Sigmoid colon (tissue), 7 donors: Measurements from ENCODE around the gene GAREM2. TPM values are rescaled to one million over a fixed set of nuclear protein-coding genes. Genes with fewer than 3 reads are reported as not detected.

Experiments
- DNase-seq: peaks from one replicate; pipeline ENCODE4 v3.0.0-alpha.2; 2019
- H3K27ac ChIP-seq, 4 donors: fragments of 200-600 bp; sonication (generic); one replicate each; pipeline ENCODE4 v1.5.1; 2016 to 2019; ENCODE audit warnings: mild to moderate bottlenecking in 1 of 4
- H3K27me3 ChIP-seq, 3 donors: fragments of 200-600 bp; sonication (generic); one replicate each; pipeline ENCODE4 v1.5.1; 2019; ENCODE audit warnings: mild to moderate bottlenecking in 1 of 3
- H3K36me3 ChIP-seq, 4 donors: fragments of 200-600 bp; sonication (generic); one replicate each; pipeline ENCODE4 v1.5.1; 2016 to 2019
- H3K4me1 ChIP-seq, 4 donors: fragments of 200-600 bp; sonication (generic); one replicate each; pipeline ENCODE4 v1.5.1; 2017 to 2019
- H3K4me3 ChIP-seq, 4 donors: fragments of 200-600 bp; sonication (generic); one replicate each; pipeline ENCODE4 v1.5.1; 2017 to 2019; ENCODE audit warnings: mild to moderate bottlenecking in 2 of 4, moderate library complexity in 1 of 4
- H3K9me3 ChIP-seq, 4 donors: fragments of 200-600 bp in 3 of 4; sonication (generic) in 3 of 4; one replicate each; pipeline versions ENCODE4 v1.5.1 to v1.6.1; 2013 to 2019
- CTCF ChIP-seq, 4 experiments: fragments of 450-650 bp in 3 of 4; fragments of 200-600 bp in 1 of 4; IDR thresholded peaks; one replicate each; pipeline ENCODE4 v1.5.1; 2016 to 2019; ENCODE audit warnings: antibody characterized with exemption in 4 of 4, mild to moderate bottlenecking in 3 of 4, moderate library complexity in 2 of 4
- EP300 ChIP-seq, 4 donors: sonication (generic); formaldehyde crosslinking; IDR thresholded peaks; one replicate each; pipeline ENCODE4 v1.6.1; 2017; ENCODE audit warnings: antibody characterized with exemption in 4 of 4
- POLR2A ChIP-seq, 2 donors: fragments of 450-650 bp; IDR thresholded peaks; one replicate each; pipeline ENCODE4 v1.6.1; 2016; ENCODE audit warnings: antibody characterized with exemption in 2 of 2, mild to moderate bottlenecking in 2 of 2, moderate library complexity in 2 of 2
- POLR2AphosphoS5 ChIP-seq, 4 donors: sonication (generic); formaldehyde crosslinking; IDR thresholded peaks; one replicate each; pipeline ENCODE4 v1.6.1; 2017; ENCODE audit warnings: antibody characterized with exemption in 4 of 4
- WGBS, 2 donors: extraction: QIAGEN DNeasy Blood & Tissue Kit; methylation state at CpG; one replicate each; pipeline ENCODE4 v1.1.7; 2013; 5-methylcytosine and 5-hydroxymethylcytosine counted together
- intact Hi-C: fragments of 100-400 bp; cut with DNase I; formaldehyde crosslinking; loops from one replicate; pipeline ENCODE4 v1.15.1; 2023
- polyA plus RNA-seq, 3 donors: library from polyadenylated mRNA; stranded (reverse); fragments of 200-250 nt; gene quantifications; one replicate each; pipeline ENCODE4 v1.2.3, GENCODE V29; 2013
- total RNA-seq, 4 donors: library from RNA; depleted of rRNA; stranded (reverse); fragments of >200 nt; gene quantifications; one replicate each; pipeline ENCODE4 v1.1.0, GENCODE V29; 2016
- donor health status: healthy with polysubstance abuse.
- donor health status: Bipolar disorder and iron deficiency.
- donor health status: healthy.

GAREM2 gene
- total and polyA plus RNA-seq, 7 donors: 1.1 to 11.6 (median 2.4) TPM

GRCh38 chr2:26177122-26177521 lies 4.2 kb downstream of the GAREM2 start:
- H3K27me3 ChIP-seq: peaks cover 20 to 42% (median 37%) of the 10 kb centered on the region in 3 donors
- H3K4me3 ChIP-seq: no peak overlapping the region
- no peaks in the 10 kb centered on the region for H3K9me3 ChIP-seq
- no peaks in the 10 kb centered on the region for H3K36me3 ChIP-seq
- TF ChIP-seq POLR2A (IDR thresholded peaks at IDR 0.05) (no peak), CTCF (IDR thresholded peaks at IDR 0.05) (no peak), EP300 (IDR thresholded peaks at IDR 0.05) (no peak), POLR2AphosphoS5 (IDR thresholded peaks at IDR 0.05) (no peak)
- no peak overlapping the region for H3K27ac ChIP-seq
- 95 to 96% methylated on average over 7 of the region's 7 CpGs for WGBS, 2 donors
- H3K4me1 ChIP-seq: peaks cover 0 to 31% (median 24%) of the 10 kb centered on the region in 4 donors
- intact Hi-C loops: no loop called here
- peak; percentile 21 for DNase-seq

GRCh38 chr2:26178246-26178645 lies 5.4 kb downstream of the GAREM2 start:
- Histone ChIP-seq H3K9me3 (no peaks in the 10 kb centered on the region), H3K4me3 (peak overlapping the region in 3 of 4 donors; percentile 41 to 57 (median 47)), H3K27me3 (peaks cover 15 to 33% (median 30%) of the 10 kb centered on the region in 3 donors), H3K4me1 (peaks cover 0 to 23% (median 19%) of the 10 kb centered on the region in 4 donors), H3K27ac (no peak overlapping the region), H3K36me3 (no peaks in the 10 kb centered on the region)
- intact Hi-C loops: no loop called here
- DNase-seq: no peak
- 83 to 87% methylated on average over 3 of the region's 3 CpGs for WGBS, 2 donors
- TF ChIP-seq POLR2A (IDR thresholded peaks at IDR 0.05) (no peak), EP300 (IDR thresholded peaks at IDR 0.05) (no peak), CTCF (IDR thresholded peaks at IDR 0.05) (no peak), POLR2AphosphoS5 (IDR thresholded peaks at IDR 0.05) (no peak)

GRCh38 chr2:26178746-26179436 lies 6.0 kb downstream of the GAREM2 start:
- H3K27me3 ChIP-seq: peaks cover 9 to 27% (median 24%) of the 10 kb centered on the region in 3 donors
- no peak for DNase-seq
- TF ChIP-seq EP300 (IDR thresholded peaks at IDR 0.05) (no peak), POLR2AphosphoS5 (IDR thresholded peaks at IDR 0.05) (no peak), POLR2A (IDR thresholded peaks at IDR 0.05) (no peak), CTCF (IDR thresholded peaks at IDR 0.05) (no peak)
- no peak overlapping the region for H3K27ac ChIP-seq
- peak overlapping the region; percentile 38 to 57 (median 44) for H3K4me3 ChIP-seq
- intact Hi-C loops: no loop called here
- H3K4me1 ChIP-seq: peaks cover 0 to 17% (median 13%) of the 10 kb centered on the region in 4 donors
- H3K36me3 ChIP-seq: no peaks in the 10 kb centered on the region
- no peaks in the 10 kb centered on the region for H3K9me3 ChIP-seq
- 1 to 2% methylated on average over 48 of the region's 48 CpGs for WGBS, 2 donors

GRCh38 chr2:26179446-26179913 lies 6.6 kb downstream of the GAREM2 start:
- H3K27ac ChIP-seq: no peak overlapping the region

More at GRCh38 chr2:26179446-26179913, 6.6 kb downstream of the GAREM2 start:
- H3K4me1 ChIP-seq: peaks cover 0 to 17% (median 11%) of the 10 kb centered on the region in 4 donors
- H3K9me3 ChIP-seq: no peaks in the 10 kb centered on the region
- intact Hi-C loops: no loop called here
- H3K27me3 ChIP-seq: peaks cover 3 to 21% (median 18%) of the 10 kb centered on the region in 3 donors
- peak overlapping the region in 2 of 4 donors; percentile 47 to 57 for H3K4me3 ChIP-seq
- no peaks in the 10 kb centered on the region for H3K36me3 ChIP-seq
- DNase-seq: no peak
- WGBS, 2 donors: 22 to 31% methylated on average over 12 of the region's 12 CpGs
- TF ChIP-seq EP300 (IDR thresholded peaks at IDR 0.05) (no peak), CTCF (IDR thresholded peaks at IDR 0.05) (no peak), POLR2A (IDR thresholded peaks at IDR 0.05) (no peak), POLR2AphosphoS5 (IDR thresholded peaks at IDR 0.05) (no peak)
